HG02763 (cell line): Measurements from ENCODE around the gene HS6ST3.

ENCODE experiments used
- ATAC-seq: cut with Tn5 transposase; IDR thresholded peaks from one replicate; pipeline ENCODE4 v1.9.1; 2021; ENCODE audit warnings: mild to moderate bottlenecking, moderate library complexity; ENCODE audit not compliant: unreplicated experiment

HS6ST3 gene

GRCh38 chr13:96779691-96780090 is 689.8 kb downstream of the HS6ST3 start:
- no peak for ATAC-seq

GRCh38 chr13:96780105-96780504 is 690.2 kb downstream of the HS6ST3 start:
- no peak for ATAC-seq

- ATAC-seq: no peak
Observed at GRCh38 chr13:96781141-96781540, 691.2 kb downstream of the HS6ST3 start.

- ATAC-seq: no peak
Observed at GRCh38 chr13:96782186-96782585, 692.3 kb downstream of the HS6ST3 start.

GRCh38 chr13:96783057-96783456 is 693.1 kb downstream of the HS6ST3 start:
- no peak for ATAC-seq

GRCh38 chr13:96783511-96783910 is 693.6 kb downstream of the HS6ST3 start:
- no peak for ATAC-seq

- no peak for ATAC-seq
Observed at GRCh38 chr13:96785986-96786385, 696.1 kb downstream of the HS6ST3 start.

GRCh38 chr13:96792188-96792587 is 702.3 kb downstream of the HS6ST3 start:
- ATAC-seq: no peak

GRCh38 chr13:96792736-96793403 is 703.0 kb downstream of the HS6ST3 start:
- no peak for ATAC-seq

- ATAC-seq: no peak
Observed at GRCh38 chr13:96793404-96793755, 703.5 kb downstream of the HS6ST3 start.

GRCh38 chr13:96794669-96795068 is 704.8 kb downstream of the HS6ST3 start:
- no peak for ATAC-seq

- no peak for ATAC-seq
Observed at GRCh38 chr13:96795670-96796069, 705.8 kb downstream of the HS6ST3 start.

GRCh38 chr13:96796091-96796633 is 706.3 kb downstream of the HS6ST3 start:
- ATAC-seq: no peak

GRCh38 chr13:96797136-96797535 is 707.2 kb downstream of the HS6ST3 start:
- ATAC-seq: no peak

GRCh38 chr13:96803456-96804100 is 713.7 kb downstream of the HS6ST3 start:
- no peak for ATAC-seq

GRCh38 chr13:96804174-96804573 is 714.3 kb downstream of the HS6ST3 start:
- ATAC-seq: no peak

GRCh38 chr13:96806746-96807145 is 716.8 kb downstream of the HS6ST3 start:
- no peak for ATAC-seq

GRCh38 chr13:96809366-96810096 is 719.6 kb downstream of the HS6ST3 start:
- ATAC-seq: no peak

- ATAC-seq: no peak
Observed at GRCh38 chr13:96810104-96810503, 720.2 kb downstream of the HS6ST3 start.

- no peak for ATAC-seq
Observed at GRCh38 chr13:96811049-96811448, 721.1 kb downstream of the HS6ST3 start.

GRCh38 chr13:96816261-96816660 is 726.4 kb downstream of the HS6ST3 start:
- no peak for ATAC-seq

- ATAC-seq: no peak
Observed at GRCh38 chr13:96816874-96817273, 727.0 kb downstream of the HS6ST3 start.
